ENCODE results near the gene AGMO. TPM values are rescaled to one million over a fixed set of nuclear protein-coding genes. Genes with fewer than 3 reads are reported as not detected.
"Not testable (repeated sequence)": the region's sequence is repeated elsewhere in the genome, so short reads cannot be mapped to it uniquely, and the experiment has no call there.

Gene AGMO
- polyA plus RNA-seq, 2 donors = 0.02 to 0.09 TPM

DNA sequence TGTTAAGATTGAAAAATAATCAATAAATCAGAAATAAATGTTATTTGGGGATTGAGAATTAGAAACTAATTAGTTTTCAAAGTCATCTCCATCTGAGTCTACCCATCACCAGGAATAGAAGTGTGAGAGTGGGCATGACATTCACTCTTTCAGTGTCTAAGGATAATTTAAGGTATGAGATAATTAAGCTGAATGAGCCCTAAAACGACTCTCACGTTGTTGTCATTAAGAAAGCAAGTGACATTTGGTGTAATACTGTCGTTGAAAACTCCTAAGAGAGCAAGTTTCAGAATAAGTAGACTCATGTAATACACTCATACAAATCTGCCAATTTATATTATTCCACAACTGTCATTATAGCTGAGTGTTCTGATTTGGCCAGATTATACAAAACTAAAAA lies 7.1 kb downstream of the AGMO start:
- 56 to 73% methylated on average over 3 of the region's 3 CpGs for WGBS, 2 donors
- Histone ChIP-seq H3K4me1 (ENCODE audit: control insufficient read depth in 2 of 2, insufficient read depth in 2 of 2, low read length in 1 of 2) (no peaks in the 10 kb centered on the region), H3K36me3 (ENCODE audit: control insufficient read depth in 2 of 2, insufficient read depth in 2 of 2, low read length in 1 of 2) (no peaks in the 10 kb centered on the region), H3K4me3 (ENCODE audit: low read depth in 1 of 2, low read length in 2 of 2) (no peak overlapping the region), H3K27ac (ENCODE audit: low read depth in 2 of 2, low read length in 1 of 2) (no peak overlapping the region), H3K27me3 (ENCODE audit: control insufficient read depth in 1 of 2, insufficient read depth in 2 of 2, low read length in 2 of 2) (no peaks in the 10 kb centered on the region), H3K9me3 (ENCODE audit: control insufficient read depth in 2 of 2, insufficient read depth in 1 of 2, low read depth in 1 of 2, low read length in 1 of 2) (no peaks in the 10 kb centered on the region)

DNA sequence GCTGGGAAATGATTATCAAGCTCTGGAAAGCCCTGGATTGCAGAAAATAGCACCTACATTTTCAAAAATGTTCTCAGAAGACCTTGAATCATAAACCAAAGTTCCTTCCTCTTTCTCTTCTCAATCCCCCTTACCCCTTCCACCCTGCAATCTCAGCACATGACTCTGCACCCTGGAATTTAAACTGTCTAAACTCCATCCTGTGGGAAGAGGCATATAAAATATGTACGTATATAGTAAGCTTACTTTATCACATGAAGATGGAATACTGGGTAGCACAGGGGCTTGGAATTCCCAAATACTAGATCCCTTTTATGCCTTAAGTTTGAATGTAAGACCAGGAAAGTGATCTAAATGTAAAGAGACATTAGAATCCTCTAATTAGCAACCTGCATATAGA lies 7.7 kb downstream of the AGMO start:
- WGBS, 2 donors = 76 to 84% methylated on average over 1 of the region's 1 CpG
- Histone ChIP-seq H3K4me1 (ENCODE audit: control insufficient read depth in 2 of 2, insufficient read depth in 2 of 2, low read length in 1 of 2) (no peaks in the 10 kb centered on the region), H3K27ac (ENCODE audit: low read depth in 2 of 2, low read length in 1 of 2) (no peak overlapping the region), H3K27me3 (ENCODE audit: control insufficient read depth in 1 of 2, insufficient read depth in 2 of 2, low read length in 2 of 2) (no peaks in the 10 kb centered on the region), H3K36me3 (ENCODE audit: control insufficient read depth in 2 of 2, insufficient read depth in 2 of 2, low read length in 1 of 2) (no peaks in the 10 kb centered on the region), H3K9me3 (ENCODE audit: control insufficient read depth in 2 of 2, insufficient read depth in 1 of 2, low read depth in 1 of 2, low read length in 1 of 2) (no peaks in the 10 kb centered on the region), H3K4me3 (ENCODE audit: low read depth in 1 of 2, low read length in 2 of 2) (no peak overlapping the region)

DNA sequence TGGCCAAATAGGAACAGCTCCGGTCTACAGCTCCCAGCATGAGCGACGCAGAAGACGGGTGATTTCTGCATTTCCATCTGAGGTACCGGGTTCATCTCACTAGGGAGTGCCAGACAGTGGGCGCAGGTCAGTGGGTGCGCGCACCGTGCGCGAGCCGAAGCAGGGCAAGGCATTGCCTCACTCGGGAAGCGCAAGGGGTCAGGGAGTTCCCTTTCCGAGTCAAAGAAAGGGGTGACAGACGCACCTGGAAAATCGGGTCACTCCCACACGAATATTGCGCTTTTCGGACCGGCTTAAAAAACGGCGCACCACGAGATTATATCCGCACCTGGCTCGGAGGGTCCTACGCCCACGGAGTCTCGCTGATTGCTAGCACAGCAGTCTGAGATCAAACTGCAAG lies 14.5 kb downstream of the AGMO start:
- not testable (repeated sequence) for H3K9me3 ChIP-seq (ENCODE audit: control insufficient read depth in 2 of 2, insufficient read depth in 1 of 2, low read depth in 1 of 2, low read length in 1 of 2); H3K27me3 ChIP-seq (ENCODE audit: control insufficient read depth in 1 of 2, insufficient read depth in 2 of 2, low read length in 2 of 2); H3K36me3 ChIP-seq (ENCODE audit: control insufficient read depth in 2 of 2, insufficient read depth in 2 of 2, low read length in 1 of 2); H3K27ac ChIP-seq (ENCODE audit: low read depth in 2 of 2, low read length in 1 of 2); H3K4me3 ChIP-seq (ENCODE audit: low read depth in 1 of 2, low read length in 2 of 2); H3K4me1 ChIP-seq (ENCODE audit: control insufficient read depth in 2 of 2, insufficient read depth in 2 of 2, low read length in 1 of 2)
- 54 to 68% methylated on average over 4 to 21 of the region's 29 CpGs for WGBS, 2 donors

DNA sequence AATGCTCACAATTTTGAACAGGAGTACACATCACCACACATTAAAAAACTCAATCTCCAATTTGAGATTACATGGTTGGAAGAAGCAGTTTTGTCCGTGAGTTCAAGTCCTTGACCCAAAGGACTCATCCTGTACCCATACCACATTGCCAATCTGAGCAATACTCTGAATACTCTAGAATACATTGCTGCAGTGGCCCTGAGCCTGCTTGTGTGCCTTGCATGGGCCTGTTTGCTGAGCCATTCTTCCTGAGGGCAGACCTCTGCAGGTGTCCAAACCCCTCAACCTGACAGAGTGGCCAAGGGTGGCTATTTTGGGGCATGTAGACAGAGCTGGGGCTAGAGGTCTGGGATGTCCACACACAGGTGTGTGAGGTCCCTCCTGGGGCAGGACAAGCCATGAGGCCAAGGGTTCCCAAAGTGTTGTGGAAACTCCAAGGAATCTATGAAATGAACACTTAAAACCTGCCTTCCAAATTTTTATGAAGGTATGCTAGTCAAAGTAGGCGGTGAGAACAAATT lies 15.5 kb downstream of the AGMO start:
- WGBS, 2 donors = 88 to 91% methylated on average over 2 of the region's 2 CpGs
- no peaks in the 10 kb centered on the region for H3K9me3 ChIP-seq (ENCODE audit: control insufficient read depth in 2 of 2, insufficient read depth in 1 of 2, low read depth in 1 of 2, low read length in 1 of 2)
- H3K27me3 ChIP-seq (ENCODE audit: control insufficient read depth in 1 of 2, insufficient read depth in 2 of 2, low read length in 2 of 2) = no peaks in the 10 kb centered on the region
- no peaks in the 10 kb centered on the region for H3K4me1 ChIP-seq (ENCODE audit: control insufficient read depth in 2 of 2, insufficient read depth in 2 of 2, low read length in 1 of 2)
- H3K36me3 ChIP-seq (ENCODE audit: control insufficient read depth in 2 of 2, insufficient read depth in 2 of 2, low read length in 1 of 2) = no peaks in the 10 kb centered on the region
- no peak overlapping the region for H3K4me3 ChIP-seq (ENCODE audit: low read depth in 1 of 2, low read length in 2 of 2)
- H3K27ac ChIP-seq (ENCODE audit: low read depth in 2 of 2, low read length in 1 of 2) = no peak overlapping the region

DNA sequence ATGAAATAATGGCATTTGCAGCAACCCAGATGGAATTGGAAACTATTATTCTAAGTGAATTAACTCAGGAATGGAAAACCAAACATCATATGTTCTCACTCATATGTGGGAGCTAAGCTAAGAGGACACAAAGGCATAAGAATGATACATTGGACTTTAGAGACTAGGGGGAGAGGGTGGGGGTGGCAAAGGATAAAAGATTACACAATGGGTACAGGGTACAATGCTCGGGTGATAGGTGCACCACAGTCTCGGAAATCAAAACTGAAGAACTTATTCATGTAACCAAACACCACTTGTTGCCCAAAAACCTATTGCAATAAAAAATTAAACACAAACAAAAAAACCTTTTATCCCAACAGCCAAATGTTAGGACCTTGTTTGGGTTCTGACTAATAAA lies 17.8 kb downstream of the AGMO start:
- H3K27me3 ChIP-seq (ENCODE audit: control insufficient read depth in 1 of 2, insufficient read depth in 2 of 2, low read length in 2 of 2) = no peaks in the 10 kb centered on the region
- no peaks in the 10 kb centered on the region for H3K36me3 ChIP-seq (ENCODE audit: control insufficient read depth in 2 of 2, insufficient read depth in 2 of 2, low read length in 1 of 2)
- H3K27ac ChIP-seq (ENCODE audit: low read depth in 2 of 2, low read length in 1 of 2) = no peak overlapping the region
- 77 to 81% methylated on average over 2 of the region's 2 CpGs for WGBS, 2 donors
- no peak overlapping the region for H3K4me3 ChIP-seq (ENCODE audit: low read depth in 1 of 2, low read length in 2 of 2)
- H3K9me3 ChIP-seq (ENCODE audit: control insufficient read depth in 2 of 2, insufficient read depth in 1 of 2, low read depth in 1 of 2, low read length in 1 of 2) = no peaks in the 10 kb centered on the region
- no peaks in the 10 kb centered on the region for H3K4me1 ChIP-seq (ENCODE audit: control insufficient read depth in 2 of 2, insufficient read depth in 2 of 2, low read length in 1 of 2)

GRCh38 chr7:15543256-15543655 lies 18.6 kb downstream of the AGMO start:
- H3K27ac ChIP-seq (ENCODE audit: low read depth in 2 of 2, low read length in 1 of 2) = no peak overlapping the region
- H3K27me3 ChIP-seq (ENCODE audit: control insufficient read depth in 1 of 2, insufficient read depth in 2 of 2, low read length in 2 of 2) = no peaks in the 10 kb centered on the region
- H3K9me3 ChIP-seq (ENCODE audit: control insufficient read depth in 2 of 2, insufficient read depth in 1 of 2, low read depth in 1 of 2, low read length in 1 of 2) = no peaks in the 10 kb centered on the region
- H3K4me1 ChIP-seq (ENCODE audit: control insufficient read depth in 2 of 2, insufficient read depth in 2 of 2, low read length in 1 of 2) = no peaks in the 10 kb centered on the region
- 90 to 97% methylated on average over 1 of the region's 1 CpG for WGBS, 2 donors
- H3K36me3 ChIP-seq (ENCODE audit: control insufficient read depth in 2 of 2, insufficient read depth in 2 of 2, low read length in 1 of 2) = no peaks in the 10 kb centered on the region
- no peak overlapping the region for H3K4me3 ChIP-seq (ENCODE audit: low read depth in 1 of 2, low read length in 2 of 2)

DNA sequence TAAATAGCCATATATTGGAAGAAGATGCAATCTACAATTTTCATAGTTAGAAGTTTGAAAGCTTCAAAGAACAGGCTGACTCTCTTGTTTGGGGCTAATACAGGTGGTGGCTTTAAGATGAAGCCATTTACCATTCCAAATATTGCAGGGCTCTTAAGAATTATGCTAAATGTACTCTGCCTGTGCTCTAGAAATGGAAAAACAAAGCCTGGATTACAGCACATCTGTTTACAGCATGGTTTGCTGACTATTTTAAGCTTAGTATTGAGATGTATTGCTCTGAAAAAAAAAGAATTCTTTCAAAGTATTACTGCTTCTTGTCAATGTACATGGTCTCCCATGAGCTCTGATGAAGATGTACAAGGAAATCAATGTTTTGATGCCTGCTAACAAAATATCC lies 34.2 kb downstream of the AGMO start:
- Histone ChIP-seq H3K36me3 (ENCODE audit: control insufficient read depth in 2 of 2, insufficient read depth in 2 of 2, low read length in 1 of 2) (no peaks in the 10 kb centered on the region), H3K27me3 (ENCODE audit: control insufficient read depth in 1 of 2, insufficient read depth in 2 of 2, low read length in 2 of 2) (no peaks in the 10 kb centered on the region), H3K4me3 (ENCODE audit: low read depth in 1 of 2, low read length in 2 of 2) (no peak overlapping the region), H3K9me3 (ENCODE audit: control insufficient read depth in 2 of 2, insufficient read depth in 1 of 2, low read depth in 1 of 2, low read length in 1 of 2) (no peaks in the 10 kb centered on the region), H3K4me1 (ENCODE audit: control insufficient read depth in 2 of 2, insufficient read depth in 2 of 2, low read length in 1 of 2) (no peaks in the 10 kb centered on the region), H3K27ac (ENCODE audit: low read depth in 2 of 2, low read length in 1 of 2) (no peak overlapping the region)

GRCh38 chr7:15525652-15526263 lies 36.1 kb downstream of the AGMO start:
- Histone ChIP-seq H3K4me3 (ENCODE audit: low read depth in 1 of 2, low read length in 2 of 2) (no peak overlapping the region), H3K36me3 (ENCODE audit: control insufficient read depth in 2 of 2, insufficient read depth in 2 of 2, low read length in 1 of 2) (no peaks in the 10 kb centered on the region), H3K9me3 (ENCODE audit: control insufficient read depth in 2 of 2, insufficient read depth in 1 of 2, low read depth in 1 of 2, low read length in 1 of 2) (no peaks in the 10 kb centered on the region), H3K4me1 (ENCODE audit: control insufficient read depth in 2 of 2, insufficient read depth in 2 of 2, low read length in 1 of 2) (no peaks in the 10 kb centered on the region), H3K27ac (ENCODE audit: low read depth in 2 of 2, low read length in 1 of 2) (no peak overlapping the region), H3K27me3 (ENCODE audit: control insufficient read depth in 1 of 2, insufficient read depth in 2 of 2, low read length in 2 of 2) (no peaks in the 10 kb centered on the region)
- whole genome bisulfite sequencing, 2 donors = 94% methylated on average over 21 of the region's 21 CpGs

GRCh38 chr7:15524077-15524476 lies 37.7 kb downstream of the AGMO start:
- no peaks in the 10 kb centered on the region for H3K9me3 ChIP-seq (ENCODE audit: control insufficient read depth in 2 of 2, insufficient read depth in 1 of 2, low read depth in 1 of 2, low read length in 1 of 2)

DNA sequence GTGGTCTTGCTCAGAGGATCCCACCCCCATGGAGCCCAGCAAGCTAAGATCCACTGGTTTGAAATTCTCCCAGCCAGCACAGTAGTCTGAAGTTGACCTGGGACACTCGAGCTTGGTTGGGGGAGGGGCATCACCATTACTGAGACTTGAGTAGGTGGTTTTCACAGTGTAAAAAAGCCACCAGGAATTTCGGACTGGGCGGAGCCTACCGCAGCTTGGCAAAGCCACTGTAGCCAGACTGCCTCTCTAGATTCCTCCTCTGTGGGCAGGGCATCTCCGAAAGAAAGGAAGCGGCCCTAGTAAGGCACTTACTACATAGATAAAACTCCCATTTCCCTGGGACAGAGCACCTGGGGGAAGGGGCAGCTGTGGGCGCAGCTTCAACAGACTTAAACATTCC lies 44.0 kb downstream of the AGMO start:
- H3K4me1 ChIP-seq (ENCODE audit: control insufficient read depth in 2 of 2, insufficient read depth in 2 of 2, low read length in 1 of 2); H3K9me3 ChIP-seq (ENCODE audit: control insufficient read depth in 2 of 2, insufficient read depth in 1 of 2, low read depth in 1 of 2, low read length in 1 of 2); H3K27me3 ChIP-seq (ENCODE audit: control insufficient read depth in 1 of 2, insufficient read depth in 2 of 2, low read length in 2 of 2); H3K36me3 ChIP-seq (ENCODE audit: control insufficient read depth in 2 of 2, insufficient read depth in 2 of 2, low read length in 1 of 2); H3K4me3 ChIP-seq (ENCODE audit: low read depth in 1 of 2, low read length in 2 of 2); H3K27ac ChIP-seq (ENCODE audit: low read depth in 2 of 2, low read length in 1 of 2): not testable (repeated sequence)
- WGBS, 2 donors = 89 to 90% methylated on average over 7 of the region's 7 CpGs

More at GRCh38 chr7:15524077-15524476, 37.7 kb downstream of the AGMO start:
- 84 to 89% methylated on average over 1 of the region's 1 CpG for WGBS, 2 donors
- Histone ChIP-seq H3K27me3 (ENCODE audit: control insufficient read depth in 1 of 2, insufficient read depth in 2 of 2, low read length in 2 of 2) (no peaks in the 10 kb centered on the region), H3K4me3 (ENCODE audit: low read depth in 1 of 2, low read length in 2 of 2) (no peak overlapping the region), H3K36me3 (ENCODE audit: control insufficient read depth in 2 of 2, insufficient read depth in 2 of 2, low read length in 1 of 2) (no peaks in the 10 kb centered on the region), H3K4me1 (ENCODE audit: control insufficient read depth in 2 of 2, insufficient read depth in 2 of 2, low read length in 1 of 2) (no peaks in the 10 kb centered on the region), H3K27ac (ENCODE audit: low read depth in 2 of 2, low read length in 1 of 2) (no peak overlapping the region)
